IMR-90 (cell line): Measurements from ENCODE around the gene PCGF3. TPM values are rescaled to one million over a fixed set of nuclear protein-coding genes. Genes with fewer than 3 reads are reported as not detected.

ENCODE experiments used
- ATAC-seq: fragments of 200-7000 bp; cut with Tn5 transposase; 2 replicates; pipeline ENCODE4 v1.9.1; 2020; ENCODE audit warnings: low read depth, mild to moderate bottlenecking, moderate library complexity
- BruUV-seq: library from RNA; stranded (reverse); fragments of 400-500 nt; replicated peaks from 2 replicates; lab custom pipeline; 2021; lab: Mats Ljungman, UMichigan
- CTCF ChIA-PET: fragments of 300-600 bp; formaldehyde crosslinking; extraction: SDS; loops from one replicate; lab custom pipeline; 2021; ENCODE audit warnings: antibody characterized with exemption; lab: Yijun Ruan, JAX
- POLR2A ChIA-PET: fragments of 300-600 bp; sonication (Branson Sonifier 250); formaldehyde crosslinking; loops from one replicate; lab custom pipeline; 2022; ENCODE audit warnings: antibody characterized with exemption; ENCODE audit not compliant: unreplicated experiment; lab: Charles Lee
- DNase-seq: peaks from one replicate; pipeline ENCODE4 v3.0.0; 2013
- H2AFZ ChIP-seq: replicated peaks from 2 replicates; pipeline ENCODE3; 2013; ENCODE audit warnings: low read length, mild to moderate bottlenecking; ENCODE audit not compliant: poor library complexity
- H2AK5ac ChIP-seq: 2 replicates; pipeline ENCODE4 v1.6.1; 2013; ENCODE audit warnings: low read depth, low read length, inconsistent platforms
- H2AK9ac ChIP-seq: replicated peaks from 2 replicates; pipeline ENCODE3; 2013; ENCODE audit warnings: mild to moderate bottlenecking, low read depth, low read length, moderate library complexity; ENCODE audit not compliant: poor library complexity
- H2BK120ac ChIP-seq: 2 replicates; pipeline ENCODE4 v1.6.1; 2013; ENCODE audit warnings: low read depth, low read length, inconsistent platforms
- H2BK15ac ChIP-seq: 3 replicates; pipeline ENCODE4 v1.6.1; 2013; ENCODE audit warnings: low read depth, low read length, inconsistent platforms
- H2BK20ac ChIP-seq: 2 replicates; pipeline ENCODE4 v1.6.1; 2013; ENCODE audit warnings: low read depth, mild to moderate bottlenecking, inconsistent platforms, low read length, moderate library complexity
- H2BK5ac ChIP-seq: 2 replicates; pipeline ENCODE4 v1.6.1; 2013; ENCODE audit warnings: mild to moderate bottlenecking, low read depth, low read length, inconsistent platforms; ENCODE audit not compliant: poor library complexity, severe bottlenecking
- H3K14ac ChIP-seq: replicated peaks from 2 replicates; pipeline ENCODE4 v1.6.1; 2013; ENCODE audit warnings: low read depth, low read length, inconsistent platforms
- H3K18ac ChIP-seq: 2 replicates; pipeline ENCODE4 v1.6.1; 2013; ENCODE audit warnings: low read depth, low read length, control low read depth
- H3K23ac ChIP-seq: 2 replicates; pipeline ENCODE4 v1.6.1; 2013; ENCODE audit warnings: low read depth, low read length, inconsistent platforms
- H3K27ac ChIP-seq: 2 replicates; pipeline ENCODE4 v1.5.1; 2013; ENCODE audit warnings: mild to moderate bottlenecking, control low read depth, low read length; ENCODE audit not compliant: insufficient read depth
- H3K27me3 ChIP-seq: 2 replicates; pipeline ENCODE4 v1.6.1; 2013; ENCODE audit warnings: low read length; ENCODE audit not compliant: control insufficient read depth, insufficient read depth
- H3K36me3 ChIP-seq: 2 replicates; pipeline ENCODE4 v1.6.1; 2013; ENCODE audit warnings: low read length, mixed read lengths; ENCODE audit not compliant: control insufficient read depth, insufficient read depth
- H3K4ac ChIP-seq: 2 replicates; pipeline ENCODE4 v1.6.1; 2013; ENCODE audit warnings: low read depth, low read length, inconsistent platforms
- H3K4me1 ChIP-seq: 2 replicates; pipeline ENCODE4 v1.6.1; 2013; ENCODE audit warnings: low read length, mixed read lengths; ENCODE audit not compliant: control insufficient read depth, insufficient read depth
- H3K4me2 ChIP-seq: 2 replicates; pipeline ENCODE4 v1.6.1; 2013; ENCODE audit warnings: low read depth, mild to moderate bottlenecking, control low read depth, low read length, moderate library complexity
- H3K4me3 ChIP-seq: 2 replicates; pipeline ENCODE4 v1.5.1; 2013; ENCODE audit warnings: low read depth, mild to moderate bottlenecking, control low read depth, low read length, moderate library complexity; ENCODE audit not compliant: insufficient read depth
- H3K56ac ChIP-seq: 2 replicates; pipeline ENCODE4 v1.6.1; 2013; ENCODE audit warnings: low read length, inconsistent platforms; ENCODE audit not compliant: insufficient read depth; ENCODE audit errors: extremely low read depth
- H3K79me1 ChIP-seq, 2 experiments: 2 replicates each; pipeline ENCODE4 v1.6.1; 2013; ENCODE audit warnings: low read length in 2 of 2, inconsistent platforms in 1 of 2, low read depth in 1 of 2
- H3K9ac ChIP-seq: 2 replicates; pipeline ENCODE4 v1.6.1; 2013; ENCODE audit warnings: low read depth, low read length, control low read depth
- H3K9me1 ChIP-seq: 2 replicates; pipeline ENCODE4 v1.6.1; 2013; ENCODE audit warnings: low read length, inconsistent platforms; ENCODE audit not compliant: insufficient read depth
- H3K9me3 ChIP-seq: 2 replicates; pipeline ENCODE4 v1.6.1; 2013; ENCODE audit warnings: low read length; ENCODE audit not compliant: control insufficient read depth, insufficient read depth
- H4K20me1 ChIP-seq: 2 replicates; pipeline ENCODE4 v1.6.1; 2013; ENCODE audit warnings: low read length, inconsistent platforms; ENCODE audit not compliant: insufficient read depth
- H4K5ac ChIP-seq: 2 replicates; pipeline ENCODE4 v1.6.1; 2013; ENCODE audit warnings: mild to moderate bottlenecking, low read depth, low read length, control low read depth
- H4K8ac ChIP-seq, 2 experiments: 2 replicates each; pipeline ENCODE4 v1.6.1; 2013; ENCODE audit warnings: low read depth in 2 of 2, low read length in 2 of 2, control low read depth in 1 of 2, inconsistent platforms in 1 of 2
- H4K91ac ChIP-seq: 2 replicates; pipeline ENCODE4 v1.6.1; 2013; ENCODE audit warnings: low read depth, low read length, inconsistent platforms; ENCODE audit not compliant: insufficient read depth
- BHLHE40 ChIP-seq: fragments of 150-350 bp; IDR thresholded peaks from 2 replicates; pipeline ENCODE4 v1.6.1; 2016; ENCODE audit warnings: mild to moderate bottlenecking, low read depth, low read length
- CEBPB ChIP-seq: IDR thresholded peaks from 2 replicates; pipeline ENCODE4 v1.6.1; 2012; ENCODE audit warnings: low read depth, low read length, improper control_type of control experiment
- CHD1 ChIP-seq: IDR thresholded peaks from 2 replicates; pipeline ENCODE4 v1.6.1; 2012; ENCODE audit warnings: low read depth, low read length, improper control_type of control experiment
- CTCF ChIP-seq: conservative IDR thresholded peaks from 2 replicates; pipeline ENCODE4 v1.5.1; 2012; ENCODE audit warnings: mild to moderate bottlenecking, low read depth, low read length, improper control_type of control experiment
- FOS ChIP-seq: fragments of 150-350 bp; IDR thresholded peaks from 2 replicates; pipeline ENCODE4 v1.6.1; 2016; ENCODE audit warnings: low read depth, low read length
- MAFK ChIP-seq: IDR thresholded peaks from 2 replicates; pipeline ENCODE4 v1.6.1; 2012; ENCODE audit warnings: low read depth, low read length, improper control_type of control experiment
- MAZ ChIP-seq: IDR thresholded peaks from 2 replicates; pipeline ENCODE4 v1.6.1; 2012; ENCODE audit warnings: low read depth, mild to moderate bottlenecking, low read length, improper control_type of control experiment, moderate library complexity, borderline replicate concordance
- MXI1 ChIP-seq: IDR thresholded peaks from 2 replicates; pipeline ENCODE4 v1.6.1; 2012; ENCODE audit warnings: low read depth, mild to moderate bottlenecking, low read length, moderate library complexity, borderline replicate concordance
- NFE2L2 ChIP-seq: fragments of 150-350 bp; IDR thresholded peaks from 2 replicates; pipeline ENCODE4 v1.6.1; 2016; ENCODE audit warnings: low read depth, mild to moderate bottlenecking, low read length
- POLR2A ChIP-seq: IDR thresholded peaks from 2 replicates; pipeline ENCODE4 v1.6.1; 2012; ENCODE audit warnings: mild to moderate bottlenecking, low read depth, low read length
- RCOR1 ChIP-seq: IDR thresholded peaks from 2 replicates; pipeline ENCODE4 v1.6.1; 2012; ENCODE audit warnings: mild to moderate bottlenecking, low read length, improper control_type of control experiment; ENCODE audit not compliant: insufficient replicate concordance
- RFX5 ChIP-seq: IDR thresholded peaks from 2 replicates; pipeline ENCODE4 v1.8.0; 2012; ENCODE audit warnings: low read depth, mild to moderate bottlenecking, low read length, moderate library complexity
- SMC3 ChIP-seq: fragments of 150-350 bp; IDR thresholded peaks from 2 replicates; pipeline ENCODE4 v1.6.1; 2016; ENCODE audit warnings: low read depth, mild to moderate bottlenecking, antibody characterized with exemption, low read length, moderate library complexity
- WGBS, 2 experiments: methylation state at CpG; one replicate each; pipeline versions ENCODE4 v1.1.5 to v1.1.7; 2013; ENCODE audit warnings: missing lambda C conversion rate in 2 of 2; ENCODE audit not compliant: insufficient read length in 1 of 2; ENCODE audit errors: extremely low coverage in 2 of 2; 5-methylcytosine and 5-hydroxymethylcytosine counted together
- dilution Hi-C: fragments of 300-500 bp; cut with HindIII; formaldehyde crosslinking; loops from one replicate; pipeline ENCODE4 v1.14.3; 2018; ENCODE audit warnings: low sequenced_read_pairs; ENCODE audit not compliant: unreplicated experiment
- in situ Hi-C: fragments of 300-500 bp; cut with MboI; formaldehyde crosslinking; loops from 3 replicates; pipeline ENCODE4 v1.14.3; 2019; ENCODE audit warnings: low sequenced_read_pairs, inconsistent platforms, mixed read lengths
- intact Hi-C: fragments of 100-400 bp; cut with micrococcal nuclease; formaldehyde crosslinking; loops from 2 replicates; pipeline ENCODE4 v1.10.0; 2022
- polyA plus RNA-seq, 3 experiments: library from polyadenylated mRNA; depleted of rRNA; stranded (reverse); fragments of >200 nt; gene quantifications; 2 replicates each; pipeline ENCODE4 v1.2.3, GENCODE V29; 2012; ENCODE audit warnings: low replicate concordance in 1 of 3
- total RNA-seq: library from RNA; depleted of rRNA; stranded (reverse); fragments of >200 nt; gene quantifications from 2 replicates; pipeline ENCODE4 v1.2.3, GENCODE V29; 2012

PCGF3 gene
- total and polyA plus RNA-seq, 2 of the 4 experiments (the other 2 are of a cell fraction), result 40.0 to 55.3 TPM

- TF ChIP-seq CTCF (no peak), MXI1 (no peak), BHLHE40 (no peak)
These were observed 16.6 kb downstream of the PCGF3 start (continued) for GRCh38 chr4:722169-722725.

GRCh38 chr4:722851-723360 lies 17.3 kb downstream of the PCGF3 start:
- Histone ChIP-seq H4K5ac (no peak overlapping the region), H2AK9ac (no peak overlapping the region), H3K56ac (no peak overlapping the region), H4K20me1 (peaks cover 86% of the 10 kb centered on the region), H3K4me2 (no peak overlapping the region), H3K36me3 (peaks cover 22% of the 10 kb centered on the region), H3K9ac (no peak overlapping the region), H3K18ac (no peak overlapping the region), H3K4me3 (no peak overlapping the region), H2AK5ac (no peak overlapping the region), H3K27me3 (no peaks in the 10 kb centered on the region), H3K4me1 (peaks cover 15% of the 10 kb centered on the region), H4K91ac (no peak overlapping the region), H3K27ac (no peak overlapping the region), H2BK20ac (no peak overlapping the region), H2BK5ac (no peak overlapping the region), H3K4ac (no peak overlapping the region), H3K23ac (no peak overlapping the region), H2BK15ac (no peak overlapping the region), H3K9me3 (no peaks in the 10 kb centered on the region), H3K14ac (no peak overlapping the region), H2AFZ (no peak overlapping the region), H4K8ac (no peak overlapping the region), H3K9me1 (peaks cover 11% of the 10 kb centered on the region), H3K79me1 (peaks cover 11 to 61% of the 10 kb centered on the region in 2 experiments), H2BK120ac (no peak overlapping the region)
- WGBS, 2 experiments, result 99% methylated on average over 33 of the region's 61 CpGs; no CpG with 5 or more reads in 1 of the 2 experiments
- intact Hi-C loops, result no loop called here
- no TSS peak for BruUV-seq
- dilution Hi-C loops, result no loop called here
- ATAC-seq, result no peak
- no peak for DNase-seq
- in situ Hi-C loops, result no loop called here
- ChIA-PET POLR2A (no interaction called here), CTCF (no interaction called here)
- TF ChIP-seq BHLHE40, result no peak
- TF ChIP-seq RCOR1, result no peak
- TF ChIP-seq FOS, result no peak
- no peak for TF ChIP-seq MXI1
- TF ChIP-seq MAFK, result no peak
- no peak for TF ChIP-seq CHD1
- no peak for TF ChIP-seq CTCF
- no peak for TF ChIP-seq RFX5
- TF ChIP-seq SMC3, result no peak
- no peak for TF ChIP-seq MAZ
- TF ChIP-seq POLR2A, result no peak
- no peak for TF ChIP-seq CEBPB
- no peak for TF ChIP-seq NFE2L2
